GM12891 (cell line): ENCODE measurements around the gene TRIP4.

Experiments used
- POLR2A ChIP-seq: IDR thresholded peaks from 2 replicates; pipeline ENCODE4 v1.6.1; 2011; ENCODE audit warnings: low read depth, low read length, control low read depth
- POU2F2 ChIP-seq: IDR thresholded peaks from 2 replicates; pipeline ENCODE4 v1.6.1; 2011; ENCODE audit warnings: low read depth, mild to moderate bottlenecking, control low read depth, low read length, moderate library complexity

GRCh38 chr15:64466408-64467141 is 78.9 kb downstream of the TRIP4 start:
- TF ChIP-seq POLR2A (no peak), POU2F2 (no peak)
